ENCODE measurements around the gene RUFY3.
"Not testable (repeated sequence)": the region's sequence is repeated elsewhere in the genome, so short reads cannot be mapped to it uniquely, and the experiment has no call there.

The RUFY3 gene

DNA sequence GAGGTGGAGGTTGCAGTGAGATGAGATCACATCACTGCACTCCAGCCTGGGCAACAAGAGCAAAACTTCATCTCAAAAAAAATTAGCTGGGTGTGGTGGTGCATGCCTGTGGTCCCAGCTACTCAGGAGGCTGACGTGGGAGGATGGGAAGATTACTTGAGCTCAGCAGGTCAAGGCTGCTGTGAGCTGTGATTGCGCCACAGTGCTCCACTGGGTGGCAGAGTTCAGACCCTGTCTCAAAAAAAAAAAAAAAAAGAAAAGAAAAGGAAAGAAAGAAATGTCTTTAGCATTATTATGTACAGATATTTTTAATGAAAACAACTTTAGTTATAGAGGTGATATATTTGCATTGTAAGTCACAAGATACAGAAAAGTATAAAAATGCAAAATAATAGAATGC is 14.2 kb downstream of the RUFY3 start:
- peak in 1 of 2 donors; percentile 20 for DNase-seq (ENCODE audit: low read depth in 2 of 2)

GRCh38 chr4:70737006-70737405 is 15.2 kb downstream of the RUFY3 start:
- DNase-seq (ENCODE audit: low read depth in 2 of 2): no peak

DNA sequence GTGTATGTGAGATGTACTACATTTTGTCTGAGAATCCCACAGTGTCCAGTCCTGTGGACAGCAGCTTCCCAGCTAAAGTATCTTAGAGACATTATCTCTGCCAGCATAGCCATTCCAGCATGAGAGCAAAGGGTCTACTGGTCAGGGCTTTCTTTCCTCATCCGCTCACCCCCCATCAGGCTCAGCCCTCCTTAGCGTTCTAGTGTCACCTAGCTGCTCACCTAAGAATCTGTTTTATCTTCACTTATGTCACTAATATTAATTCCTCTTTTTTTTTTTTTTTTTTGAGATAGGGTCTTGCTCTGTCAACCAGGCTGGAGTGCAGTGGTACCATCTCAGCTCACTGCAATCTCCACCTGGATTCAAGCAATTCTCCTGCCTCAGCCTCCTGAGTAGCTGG is 15.6 kb downstream of the RUFY3 start:
- no peak for DNase-seq (ENCODE audit: low read depth in 2 of 2)

GRCh38 chr4:70739496-70740337 is 18.0 kb downstream of the RUFY3 start:
- no peak for DNase-seq (ENCODE audit: low read depth in 2 of 2)

DNA sequence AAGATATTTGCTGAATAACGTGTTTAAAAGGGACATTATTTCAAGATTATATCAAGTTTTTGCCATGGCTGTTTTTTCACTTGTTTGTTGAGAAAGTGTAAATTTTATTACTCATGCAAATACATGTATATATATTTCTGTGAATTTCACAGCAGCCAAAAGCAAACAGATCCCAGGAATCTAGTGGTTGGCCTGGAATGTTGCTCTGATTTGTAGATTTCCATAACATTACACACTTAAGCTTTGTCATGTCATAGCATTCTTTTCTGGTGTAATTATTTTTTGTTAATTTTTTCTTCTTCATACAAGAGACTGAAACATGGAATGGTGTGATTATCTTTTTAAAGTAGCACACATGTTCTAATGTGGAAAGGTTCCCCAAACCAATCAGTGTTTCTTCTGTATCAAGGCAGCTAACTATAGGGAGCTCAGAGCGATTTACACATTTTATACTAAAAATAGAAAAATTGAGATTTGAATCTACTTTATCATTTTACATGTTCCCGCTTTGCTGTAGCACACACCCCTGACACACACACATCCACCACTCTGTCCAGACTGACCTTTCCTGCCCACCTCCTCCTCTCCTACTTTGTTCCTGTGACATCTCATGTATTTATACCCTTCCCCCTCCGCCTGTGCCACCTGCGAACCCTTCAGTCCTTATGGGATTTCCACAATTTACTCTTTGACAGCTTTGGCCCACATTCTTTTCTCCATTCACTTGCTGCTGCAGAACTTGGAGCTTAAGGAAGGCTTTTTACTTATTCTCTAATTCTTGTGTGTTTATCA is 20.3 kb downstream of the RUFY3 start:
- no peak for DNase-seq (ENCODE audit: low read depth in 2 of 2)

- no peak for DNase-seq (ENCODE audit: low read depth in 2 of 2)
Measured at GRCh38 chr4:70743731-70744130, 22.0 kb downstream of the RUFY3 start.

- DNase-seq (ENCODE audit: low read depth in 2 of 2): no peak
Measured at GRCh38 chr4:70746179-70746839, 24.5 kb downstream of the RUFY3 start.

DNA sequence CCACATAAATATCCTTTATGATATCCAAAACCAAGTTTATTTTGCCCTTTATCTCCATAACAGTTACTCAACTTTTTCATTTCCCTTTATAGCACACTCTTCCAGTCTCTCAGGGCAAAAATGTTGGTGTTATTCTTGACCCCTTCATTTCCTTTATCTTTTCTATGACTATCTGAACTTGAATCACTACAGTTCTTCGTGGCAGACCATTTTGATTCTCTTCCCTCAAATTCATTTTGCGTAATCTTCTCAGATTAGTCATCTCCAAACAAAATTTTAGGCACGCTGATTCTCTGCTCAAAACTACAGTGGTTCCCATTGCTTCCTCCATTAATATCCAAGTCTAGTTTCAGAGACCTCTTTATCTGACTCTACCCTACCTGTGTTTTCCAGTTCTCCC is 26.1 kb downstream of the RUFY3 start:
- no peak for DNase-seq (ENCODE audit: low read depth in 2 of 2)

DNA sequence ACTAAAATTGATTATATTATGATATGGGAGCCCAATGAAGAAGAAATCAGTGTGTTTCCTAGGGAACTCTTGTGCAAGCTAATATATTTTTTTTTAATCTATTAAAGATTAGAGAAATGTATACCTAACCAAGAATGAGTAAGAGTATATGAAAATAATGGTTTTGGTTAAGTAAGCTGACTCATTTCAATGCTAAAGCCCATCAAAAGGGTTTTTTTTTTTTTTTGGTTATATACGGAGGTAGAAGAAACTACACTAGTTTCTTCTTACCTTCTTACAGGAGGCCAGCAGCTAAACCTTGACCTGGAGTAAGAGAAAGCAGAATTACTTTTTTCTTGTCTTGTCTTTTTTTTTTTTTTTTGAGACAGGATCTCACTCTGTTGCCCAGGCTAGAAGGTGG is 27.5 kb downstream of the RUFY3 start:
- DNase-seq (ENCODE audit: low read depth in 2 of 2): no peak

- DNase-seq (ENCODE audit: low read depth in 2 of 2): no peak
Measured at GRCh38 chr4:70752236-70752635, 30.5 kb downstream of the RUFY3 start.

DNA sequence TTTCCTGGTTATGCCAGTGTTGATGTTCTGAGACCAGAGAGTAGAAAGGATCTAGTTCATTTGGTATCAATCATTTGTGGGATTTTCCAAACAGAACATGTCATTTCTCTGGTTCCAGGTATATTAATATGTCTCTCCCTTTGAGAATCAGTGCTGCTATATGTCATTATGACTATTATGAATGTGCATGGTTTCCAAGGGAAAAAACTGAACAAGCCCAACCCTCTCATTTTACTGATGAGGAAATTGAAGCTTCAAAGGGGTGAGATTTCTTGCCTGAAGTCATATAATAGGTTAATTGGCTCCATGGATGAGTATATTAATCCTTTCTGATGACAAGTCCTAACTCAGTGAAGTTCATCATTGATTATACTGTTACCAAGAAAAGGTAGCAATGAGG is 31.9 kb downstream of the RUFY3 start:
- no peak for DNase-seq (ENCODE audit: low read depth in 2 of 2)

- DNase-seq (ENCODE audit: low read depth in 2 of 2): no peak
Measured at GRCh38 chr4:70754470-70754869, 32.7 kb downstream of the RUFY3 start.

DNA sequence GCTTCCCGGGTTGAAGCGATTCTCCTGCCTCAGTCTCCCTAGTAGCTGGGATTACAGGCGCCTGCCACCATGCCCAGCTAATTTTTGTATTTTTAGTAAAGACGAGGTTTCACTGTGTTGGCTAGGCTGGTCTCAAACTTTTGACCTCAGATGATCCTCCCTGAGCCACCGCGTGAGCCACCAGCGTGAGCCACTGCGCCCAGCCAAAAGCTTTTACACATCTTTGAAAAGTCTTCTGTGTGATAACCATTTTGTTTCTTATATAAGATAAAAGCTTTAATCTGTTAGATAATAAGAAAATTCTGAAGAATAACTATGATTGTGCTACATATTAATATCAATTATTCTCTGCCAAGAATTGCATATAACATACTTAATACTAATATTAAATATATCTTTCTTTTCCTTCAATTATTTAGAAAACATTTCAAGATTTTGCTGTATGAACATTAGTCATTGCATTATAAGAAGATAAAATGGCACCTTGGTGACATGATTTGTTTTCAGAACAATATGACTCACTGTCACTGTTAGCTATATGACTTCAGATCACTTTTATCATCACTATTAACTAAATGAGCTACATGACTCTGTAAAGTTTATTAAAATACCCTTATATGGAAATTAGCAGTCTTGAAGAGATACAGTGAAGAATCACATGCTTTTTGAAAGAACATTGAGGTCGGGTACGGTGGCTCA is 33.4 kb downstream of the RUFY3 start:
- DNase-seq (ENCODE audit: low read depth in 2 of 2): no peak

GRCh38 chr4:70759126-70759525 is 37.4 kb downstream of the RUFY3 start:
- no peak for DNase-seq (ENCODE audit: low read depth in 2 of 2)

DNA sequence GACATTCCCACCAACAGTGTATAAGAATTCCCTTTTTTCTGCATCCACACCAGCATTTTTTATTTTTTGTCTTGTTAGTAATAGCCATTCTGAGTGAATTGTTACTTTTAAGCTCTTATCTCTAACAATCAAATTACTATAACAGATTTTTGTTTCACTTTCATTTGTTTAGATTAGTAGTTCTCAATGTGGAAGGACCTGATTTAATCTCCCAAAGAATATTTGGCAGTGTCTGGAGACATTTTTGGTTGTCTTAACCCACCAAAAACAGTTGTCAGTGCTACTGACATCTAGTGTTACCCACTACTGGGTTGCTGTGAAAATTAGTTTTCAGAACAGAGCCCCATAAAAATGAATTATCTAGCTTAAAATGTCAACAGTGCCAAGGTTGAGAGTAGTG is 37.9 kb downstream of the RUFY3 start:
- no peak for DNase-seq (ENCODE audit: low read depth in 2 of 2)

DNA sequence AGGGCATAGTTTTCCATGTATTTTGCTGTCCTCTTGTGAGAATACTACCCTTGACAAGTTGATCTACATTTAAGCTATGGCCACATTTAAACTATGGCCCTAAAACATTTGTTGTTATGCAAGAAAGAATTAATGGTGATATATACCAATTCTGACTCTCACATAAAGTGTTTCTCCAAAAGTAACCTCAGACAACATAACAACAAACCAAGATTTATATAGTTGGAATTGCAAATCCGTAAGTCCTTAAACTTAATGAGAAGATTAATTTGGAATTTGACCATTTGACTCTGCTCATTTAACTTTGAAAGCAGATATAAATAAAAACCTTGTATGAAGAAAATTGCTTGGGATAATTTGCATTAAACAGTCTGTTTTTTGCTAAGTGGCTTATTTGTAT is 38.9 kb downstream of the RUFY3 start:
- no peak for DNase-seq (ENCODE audit: low read depth in 2 of 2)

- no peak for DNase-seq (ENCODE audit: low read depth in 2 of 2)
Measured at GRCh38 chr4:70761276-70761816, 39.6 kb downstream of the RUFY3 start.

DNA sequence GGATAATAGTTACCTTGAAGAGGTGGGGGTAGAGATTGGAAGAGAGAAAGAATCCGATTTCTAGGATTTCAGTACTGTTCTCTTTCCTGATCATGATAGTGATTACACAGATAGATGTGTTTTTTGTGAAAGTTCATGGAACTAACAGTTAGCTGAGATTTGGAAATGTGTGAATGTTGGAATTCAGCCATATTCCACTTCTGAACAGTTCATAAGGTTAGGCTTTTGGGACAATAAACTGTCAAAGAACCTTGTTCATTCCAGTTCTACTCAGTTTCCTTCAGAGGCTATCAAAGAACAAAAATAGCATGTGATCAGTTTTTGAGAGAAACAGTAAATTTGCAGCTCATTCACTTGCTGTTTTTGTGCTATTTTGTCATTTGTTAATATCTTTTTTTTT is 43.6 kb downstream of the RUFY3 start:
- no peak for DNase-seq (ENCODE audit: low read depth in 2 of 2)

DNA sequence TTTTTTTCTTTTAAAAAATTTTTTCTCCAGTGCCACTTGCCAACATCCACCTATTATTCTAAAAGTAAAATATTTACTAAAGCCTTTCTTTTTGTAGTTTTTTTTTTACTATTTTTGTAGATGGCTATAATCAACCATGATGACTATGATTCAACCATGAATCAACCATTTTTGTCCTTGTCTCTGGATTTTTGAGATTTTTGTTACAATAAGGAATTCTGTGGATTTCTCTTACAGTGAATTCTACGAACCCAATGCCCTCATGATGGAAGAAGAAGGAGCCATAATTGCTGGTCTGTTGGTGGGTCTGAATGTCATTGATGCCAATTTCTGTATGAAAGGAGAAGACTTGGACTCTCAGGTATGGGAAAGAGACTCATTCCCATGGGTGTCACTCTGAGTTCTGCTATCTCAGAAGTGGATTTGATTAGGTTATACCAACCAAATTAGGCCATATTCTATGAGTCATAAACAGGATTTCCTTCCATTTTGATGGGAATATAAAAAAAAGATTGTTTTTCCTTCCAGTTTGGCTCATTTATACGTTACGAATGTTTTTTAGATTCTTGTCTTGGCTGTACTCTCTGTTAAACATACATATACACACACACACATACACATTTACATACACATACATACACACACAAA is 46.7 kb downstream of the RUFY3 start:
- no peak for DNase-seq (ENCODE audit: low read depth in 2 of 2)

DNA sequence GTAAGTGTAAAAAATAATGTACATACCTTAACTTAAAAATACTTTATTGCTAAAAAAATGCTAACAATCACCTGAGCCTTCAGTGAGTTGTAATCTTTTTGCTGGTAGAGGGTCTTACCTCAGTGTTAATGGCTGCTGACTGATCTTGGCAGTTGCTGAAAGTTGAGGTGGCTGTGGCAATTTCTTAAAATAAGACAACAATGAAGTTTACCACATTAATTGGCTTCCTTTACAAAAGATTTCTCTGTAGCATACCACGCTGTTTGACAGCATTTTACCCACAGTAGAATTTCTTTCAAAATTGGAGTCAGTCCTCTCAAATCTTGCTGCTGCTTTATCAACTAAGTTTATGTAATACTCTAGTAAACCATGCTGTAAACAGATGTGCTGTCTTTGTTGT is 47.6 kb downstream of the RUFY3 start:
- DNase-seq (ENCODE audit: low read depth in 2 of 2): not testable (repeated sequence)

DNA sequence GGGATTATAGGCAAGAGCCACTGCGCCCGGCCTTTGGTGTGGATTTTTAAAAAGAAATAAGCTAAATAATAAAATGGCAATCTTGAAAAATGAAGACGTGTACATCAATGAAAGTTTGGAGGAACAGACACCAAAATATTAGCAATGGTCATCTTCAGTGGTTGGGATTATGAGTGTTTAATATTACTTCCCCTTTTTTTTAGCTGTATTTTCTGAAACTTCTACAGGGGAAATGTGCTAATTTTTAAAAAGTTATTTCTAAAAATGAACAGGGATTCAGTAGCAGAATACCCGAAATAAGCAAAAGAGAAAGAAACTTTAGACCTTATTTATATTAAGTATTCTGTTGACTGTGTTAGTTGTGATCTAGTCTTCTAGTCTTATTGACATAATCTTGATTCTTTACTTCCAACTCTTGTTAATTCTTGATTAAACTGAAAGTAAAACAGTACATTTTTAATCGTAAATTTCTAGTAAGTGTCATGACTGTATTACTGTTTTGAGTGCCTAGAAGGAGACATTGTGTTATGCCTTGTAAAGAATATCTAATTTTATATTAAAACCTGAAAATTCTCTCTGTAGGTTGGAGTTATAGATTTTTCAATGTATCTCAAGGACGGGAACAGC is 51.3 kb downstream of the RUFY3 start:
- DNase-seq (ENCODE audit: low read depth in 2 of 2): no peak
